Stimulated activated CD8-positive, alpha-beta memory T cell treated with anti-CD3 and anti-CD28 coated beads, Interleukin-7, amount 100 ng/mL, for 48 hours (primary cell): ENCODE results near the gene DVL3.
"Not testable (repeated sequence)": the region's sequence is repeated elsewhere in the genome, so short reads cannot be mapped to it uniquely, and the experiment has no call there.

ENCODE experiments used
- DNase-seq, 2 donors: peaks; one replicate each; pipeline ENCODE4 v3.0.0-alpha.2; 2020; ENCODE audit warnings: low read depth in 1 of 2; ENCODE audit errors: extremely low read depth in 1 of 2

The DVL3 gene

GRCh38 chr3:184155644-184156521 lies 706 bp downstream of the DVL3 start:
- no peak for DNase-seq

GRCh38 chr3:184156522-184156955 lies 1.4 kb downstream of the DVL3 start:
- no peak for DNase-seq

- DNase-seq, result no peak
Measured at GRCh38 chr3:184157206-184157605, 2.0 kb downstream of the DVL3 start.

- no peak for DNase-seq
Measured at GRCh38 chr3:184158404-184158803, 3.2 kb downstream of the DVL3 start.

- no peak for DNase-seq
Measured at GRCh38 chr3:184160456-184160855, 5.3 kb downstream of the DVL3 start.

- not testable (repeated sequence) for DNase-seq
Measured at GRCh38 chr3:184162571-184163070, 7.4 kb downstream of the DVL3 start.

GRCh38 chr3:184164648-184165330 lies 9.6 kb downstream of the DVL3 start:
- DNase-seq, result no peak

- DNase-seq, result no peak
Measured at GRCh38 chr3:184165543-184165942, 10.4 kb downstream of the DVL3 start.

GRCh38 chr3:184166671-184167070 lies 11.5 kb downstream of the DVL3 start:
- no peak for DNase-seq

- no peak for DNase-seq
Measured at GRCh38 chr3:184167786-184168185, 12.6 kb downstream of the DVL3 start.

- DNase-seq, result no peak
Measured at GRCh38 chr3:184168363-184169120, 13.4 kb downstream of the DVL3 start.

- no peak for DNase-seq
Measured at GRCh38 chr3:184169896-184170875, 15.0 kb downstream of the DVL3 start.

GRCh38 chr3:184171562-184171961 lies 16.4 kb downstream of the DVL3 start:
- no peak for DNase-seq

GRCh38 chr3:184172681-184173373 lies 17.6 kb downstream of the DVL3 start:
- no peak for DNase-seq

GRCh38 chr3:184173374-184173722 lies 18.2 kb downstream of the DVL3 start:
- DNase-seq, result no peak

- no peak for DNase-seq
Measured at GRCh38 chr3:184174284-184174645, 19.1 kb downstream of the DVL3 start.

- DNase-seq, result peak; percentile 96
Measured at GRCh38 chr3:184174646-184175492, 19.7 kb downstream of the DVL3 start, which contains the start of gene AP2M1. TSS of gene AP2M1 (plus strand) at chr3:184174855. CDS start at chr3:184176994, 2,139 bp downstream.

GRCh38 chr3:184175506-184175905 lies 20.3 kb downstream of the DVL3 start:
- no peak for DNase-seq

GRCh38 chr3:184175981-184176376 lies 20.8 kb downstream of the DVL3 start:
- DNase-seq, result no peak
